CD4-positive, alpha-beta T cell (primary cell): ENCODE measurements around the gene DPM2. TPM values are rescaled to one million over a fixed set of nuclear protein-coding genes. Genes with fewer than 3 reads are reported as not detected.

ENCODE experiments used
- ATAC-seq: fragments of 200-7000 bp; cut with Tn5 transposase; one replicate; pipeline ENCODE4 v1.10.0; 2022; ENCODE audit warnings: mild to moderate bottlenecking; ENCODE audit not compliant: poor library complexity
- CTCF ChIA-PET: fragments of 350-600 bp; sonication (Branson Sonifier 250); formaldehyde crosslinking; loops from one replicate; lab custom pipeline; 2021; ENCODE audit warnings: antibody characterized with exemption, inconsistent platforms; lab: Charles Lee
- POLR2A ChIA-PET: fragments of 350-600 bp; sonication (Branson Sonifier 250); formaldehyde crosslinking; loops from one replicate; lab custom pipeline; 2021; ENCODE audit warnings: antibody characterized with exemption, inconsistent platforms; lab: Charles Lee
- DNase-seq, 14 experiments: peaks; one replicate each; pipeline ENCODE4 v3.0.0-alpha.2; 2013 to 2020; ENCODE audit warnings: mixed read lengths in 2 of 14
- H3K27ac ChIP-seq, 2 donors: one replicate each; pipeline versions ENCODE4 v1.5.1 to v1.7.0; 2013; ENCODE audit warnings: low read length in 2 of 2, low read depth in 1 of 2, mild to moderate bottlenecking in 1 of 2
- H3K27me3 ChIP-seq, 2 experiments: 1 replicate in 1 of 2; 2 replicates in 1 of 2; pipeline versions ENCODE4 v1.6.1 to v1.7.0; 2013; ENCODE audit warnings: low read length in 2 of 2, control low read depth in 1 of 2, mild to moderate bottlenecking in 1 of 2, moderate library complexity in 1 of 2; ENCODE audit not compliant: insufficient read depth in 2 of 2, control insufficient read depth in 1 of 2
- H3K36me3 ChIP-seq: one replicate; pipeline ENCODE4 v1.6.1; 2013; ENCODE audit warnings: low read length, control low read depth; ENCODE audit not compliant: insufficient read depth
- H3K4me1 ChIP-seq: one replicate; pipeline ENCODE4 v1.6.1; 2013; ENCODE audit warnings: low read length, control low read depth; ENCODE audit not compliant: insufficient read depth
- H3K4me3 ChIP-seq: one replicate; pipeline ENCODE4 v1.5.1; 2013; ENCODE audit warnings: mild to moderate bottlenecking, low read length, moderate library complexity
- H3K9me3 ChIP-seq, 2 experiments: 1 replicate in 1 of 2; 2 replicates in 1 of 2; pipeline versions ENCODE4 v1.6.1 to v1.7.0; 2013; ENCODE audit warnings: low read length in 2 of 2, mild to moderate bottlenecking in 2 of 2, control low read depth in 1 of 2, moderate library complexity in 1 of 2; ENCODE audit not compliant: control insufficient read depth in 1 of 2, insufficient read depth in 1 of 2
- H3K27ac Mint-ChIP-seq: one replicate; pipeline ENCODE4 v1.8.0; 2020; ENCODE audit warnings: mixed read lengths
- H3K27me3 Mint-ChIP-seq: one replicate; pipeline ENCODE4 v1.8.0; 2021; ENCODE audit warnings: mixed read lengths
- H3K36me3 Mint-ChIP-seq: one replicate; pipeline ENCODE4 v1.8.0; 2021; ENCODE audit warnings: low read depth, mixed read lengths
- H3K4me1 Mint-ChIP-seq: one replicate; pipeline ENCODE4 v1.8.0; 2021; ENCODE audit warnings: low read depth, mixed read lengths
- H3K4me3 Mint-ChIP-seq: one replicate; pipeline ENCODE4 v1.8.0; 2020; ENCODE audit warnings: mild to moderate bottlenecking, mixed read lengths
- H3K9me3 Mint-ChIP-seq: one replicate; pipeline ENCODE4 v1.8.0; 2020; ENCODE audit warnings: mixed read lengths
- intact Hi-C, 2 experiments: fragments of 100-400 bp; cut with DNase I in 1 of 2; cut with micrococcal nuclease in 1 of 2; formaldehyde crosslinking; loops; one replicate each; pipeline versions ENCODE4 v1.15.1 to v1.9.0; 2023 to 2025; cut with DNase I, micrococcal nuclease
- polyA plus RNA-seq, 2 donors: library from polyadenylated mRNA; unstranded; fragments of 120-200 nt; gene quantifications; one replicate each; pipeline ENCODE4 v1.2.1, GENCODE V29; 2013
- total RNA-seq, 174 experiments: library from RNA in 2 of 174; stranded (reverse) in 2 of 174; gene quantifications; one replicate each; pipeline ENCODE4 v1.2.3 and lab custom pipeline; 2021 to 2026
- TF ChIP-seq, protein P1 (sequence below): fragments of 200-600 bp; IDR thresholded peaks from one replicate; pipeline ENCODE4 v1.8.0; 2022; ENCODE audit warnings: antibody characterized with exemption, mild to moderate bottlenecking

Gene DPM2, protein sequence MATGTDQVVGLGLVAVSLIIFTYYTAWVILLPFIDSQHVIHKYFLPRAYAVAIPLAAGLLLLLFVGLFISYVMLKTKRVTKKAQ
- total RNA-seq (10 to 100 TPM; 41.7 to 47.6 TPM), total RNA-seq (lab: John Stamatoyannopoulos, UW) (11.5 to 63.0 (median 23.5) reads per million in 172 experiments)
- polyA plus RNA-seq (2013, experiment 1 of 2) = 21.2 TPM
- polyA plus RNA-seq (2013, experiment 2 of 2) = 26.0 TPM

DNA sequence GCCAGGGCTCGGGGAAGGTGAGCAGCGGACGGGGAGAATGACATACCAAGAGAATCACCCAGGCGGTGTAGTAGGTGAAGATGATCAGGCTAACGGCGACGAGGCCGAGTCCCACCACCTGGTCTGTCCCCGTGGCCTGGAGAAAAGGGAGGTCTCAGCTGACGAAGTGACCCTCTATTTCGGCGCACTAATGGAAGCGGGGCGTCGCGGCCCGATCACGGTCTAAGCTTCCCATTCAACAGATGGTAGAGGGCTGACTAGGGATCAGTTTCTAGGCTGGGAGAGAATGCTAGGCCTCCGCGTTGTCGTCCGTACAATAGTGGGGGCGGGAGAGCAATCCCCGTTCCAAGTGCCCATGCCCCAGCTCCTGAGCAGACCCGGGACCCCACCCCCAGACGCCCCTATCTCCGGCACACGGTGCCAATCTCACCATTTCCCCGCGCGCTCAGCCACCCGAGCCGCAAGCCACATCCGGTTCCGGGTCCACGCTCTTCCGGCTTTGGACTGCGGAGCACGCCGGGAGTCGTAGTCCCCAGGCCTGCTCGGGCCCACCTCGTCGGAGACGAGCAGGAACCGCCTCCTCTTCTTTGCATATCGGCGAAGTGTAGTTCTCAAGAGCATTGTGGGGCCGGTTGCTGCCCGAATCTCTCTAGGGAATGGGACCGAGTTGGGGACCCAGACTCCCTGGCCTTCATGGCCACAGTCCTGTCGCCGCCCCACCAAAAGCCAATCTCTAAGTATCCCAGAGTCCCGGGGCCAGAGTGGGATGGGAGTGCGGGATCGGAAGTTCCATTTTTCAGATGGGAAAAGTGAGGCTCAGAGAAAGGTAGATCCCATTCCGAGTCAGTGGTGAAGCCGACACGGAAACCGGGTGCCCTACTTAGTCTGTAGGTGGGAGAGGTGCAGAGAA lies at the start of gene DPM2:
Gene DPM2 (minus strand): TSS at position 467 of the 910 bp plus-strand sequence. CDS start 34 bp downstream, at position 433.
- ChIA-PET CTCF (no interaction called here), POLR2A (interaction anchor here (0.7 to 5.4 kb wide), 21 partner anchors 11 to 165 kb away, joined by 3 to 28 read pairs (median 4); partner anchors contain the start of genes CDK9, EEIG1, NAIF1 and SLC25A25)
- H3K4me1 ChIP-seq = peaks cover 47% of the 10 kb centered on the region
- ATAC-seq (peak; percentile 85), DNase-seq (peak; percentile 74 to 94 (median 84))
- Mint-ChIP-seq H3K4me3 (peak within 1 kb of the TSS; percentile 93), H3K9me3 (no peaks in the 10 kb centered on the region), H3K36me3 (peaks cover 64% of the 10 kb centered on the region), H3K27me3 (no peaks in the 10 kb centered on the region), H3K4me1 (peaks cover 63% of the 10 kb centered on the region), H3K27ac (peak within 1 kb of the TSS; percentile 88)
- no peaks in the 10 kb centered on the region for H3K27me3 ChIP-seq
- no peaks in the 10 kb centered on the region for H3K9me3 ChIP-seq
- TF ChIP-seq, protein P1, sequence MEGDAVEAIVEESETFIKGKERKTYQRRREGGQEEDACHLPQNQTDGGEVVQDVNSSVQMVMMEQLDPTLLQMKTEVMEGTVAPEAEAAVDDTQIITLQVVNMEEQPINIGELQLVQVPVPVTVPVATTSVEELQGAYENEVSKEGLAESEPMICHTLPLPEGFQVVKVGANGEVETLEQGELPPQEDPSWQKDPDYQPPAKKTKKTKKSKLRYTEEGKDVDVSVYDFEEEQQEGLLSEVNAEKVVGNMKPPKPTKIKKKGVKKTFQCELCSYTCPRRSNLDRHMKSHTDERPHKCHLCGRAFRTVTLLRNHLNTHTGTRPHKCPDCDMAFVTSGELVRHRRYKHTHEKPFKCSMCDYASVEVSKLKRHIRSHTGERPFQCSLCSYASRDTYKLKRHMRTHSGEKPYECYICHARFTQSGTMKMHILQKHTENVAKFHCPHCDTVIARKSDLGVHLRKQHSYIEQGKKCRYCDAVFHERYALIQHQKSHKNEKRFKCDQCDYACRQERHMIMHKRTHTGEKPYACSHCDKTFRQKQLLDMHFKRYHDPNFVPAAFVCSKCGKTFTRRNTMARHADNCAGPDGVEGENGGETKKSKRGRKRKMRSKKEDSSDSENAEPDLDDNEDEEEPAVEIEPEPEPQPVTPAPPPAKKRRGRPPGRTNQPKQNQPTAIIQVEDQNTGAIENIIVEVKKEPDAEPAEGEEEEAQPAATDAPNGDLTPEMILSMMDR = no peak
- H3K36me3 ChIP-seq = peaks cover 32% of the 10 kb centered on the region
- peak within 1 kb of the TSS; percentile 90 for H3K4me3 ChIP-seq
- intact Hi-C loops = loop anchor here (1.0 to 10.0 kb wide), 5 partner anchors 10 to 1707 kb away; partner anchors contain the start of gene ASB6 (in 1 of the 2)
- peak within 1 kb of the TSS; percentile 48 to 80 for H3K27ac ChIP-seq

DNA sequence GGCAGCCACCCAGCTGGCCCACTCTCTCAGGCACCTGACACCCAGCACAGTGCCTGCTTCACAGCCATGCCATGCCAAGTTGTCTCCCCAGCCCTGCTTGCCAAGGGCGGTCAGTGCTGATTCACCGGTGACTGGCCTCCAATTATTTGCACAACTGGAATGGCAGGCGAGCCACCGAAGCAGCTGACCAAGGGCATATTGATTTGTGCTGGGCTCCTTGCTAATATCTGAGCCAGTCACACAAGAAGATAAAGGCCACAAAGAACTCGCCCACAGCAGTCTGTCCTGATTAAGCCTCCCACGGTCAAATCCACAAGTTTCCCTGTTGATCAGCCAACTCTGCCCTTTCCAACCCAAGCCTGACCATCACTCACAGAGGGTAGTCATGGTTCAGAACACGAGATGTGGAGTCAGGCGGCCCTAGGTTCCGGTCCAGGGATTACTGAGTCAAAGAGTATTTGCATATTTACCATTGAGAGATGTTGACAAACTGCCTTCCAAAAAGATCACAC lies 49.5 kb upstream of the DPM2 start:
- Mint-ChIP-seq H3K27me3 (no peaks in the 10 kb centered on the region), H3K36me3 (no peaks in the 10 kb centered on the region), H3K9me3 (no peaks in the 10 kb centered on the region), H3K4me1 (peaks cover 62% of the 10 kb centered on the region), H3K27ac (peak overlapping the region; percentile 28), H3K4me3 (no peak overlapping the region)
- TF ChIP-seq, protein P1 = no peak
- H3K27ac ChIP-seq = no peak overlapping the region
- POLR2A ChIA-PET = no interaction called here
- peaks cover 46% of the 10 kb centered on the region for H3K4me1 ChIP-seq
- intact Hi-C loops = no loop called here
- CTCF ChIA-PET = no interaction called here
- DNase-seq (no peak), ATAC-seq (no peak)
- no peaks in the 10 kb centered on the region for H3K9me3 ChIP-seq
- H3K36me3 ChIP-seq = no peaks in the 10 kb centered on the region
- H3K27me3 ChIP-seq = no peaks in the 10 kb centered on the region
- H3K4me3 ChIP-seq = no peak overlapping the region

DNA sequence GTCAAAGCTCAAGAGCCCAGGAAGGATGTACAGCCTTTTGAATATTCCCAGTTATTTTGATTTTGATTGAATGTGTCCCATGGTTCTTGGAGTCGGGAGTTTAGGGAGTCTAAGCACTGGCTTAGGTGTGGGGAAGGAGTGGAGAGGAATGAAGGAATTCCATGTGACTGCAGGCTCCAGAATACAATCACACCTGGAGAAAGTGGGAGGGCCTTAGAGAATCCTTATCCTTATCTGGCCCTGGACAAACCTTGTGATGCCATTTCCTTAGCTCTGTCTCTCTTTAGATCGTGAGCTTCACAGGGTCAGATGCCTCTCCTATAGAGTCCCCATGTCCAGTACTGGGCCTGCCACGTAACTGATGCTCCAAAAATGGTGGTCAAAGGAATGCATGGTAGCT lies 47.4 kb upstream of the DPM2 start:
- Histone ChIP-seq H3K9me3 (no peaks in the 10 kb centered on the region), H3K27me3 (no peaks in the 10 kb centered on the region), H3K4me1 (peaks cover 41% of the 10 kb centered on the region), H3K4me3 (no peak overlapping the region), H3K27ac (no peak overlapping the region), H3K36me3 (no peaks in the 10 kb centered on the region)
- intact Hi-C loops = no loop called here
- H3K27ac Mint-ChIP-seq = peak overlapping the region; percentile 43
- H3K9me3 Mint-ChIP-seq = no peaks in the 10 kb centered on the region
- ATAC-seq = no peak
- CTCF ChIA-PET = interaction anchor here (1.1 to 2.9 kb wide), 2 partner anchors 30 to 37 kb away, joined by 3 to 7 read pairs; no protein-coding TSS in a partner anchor
- TF ChIP-seq, protein P1 = no peak
- DNase-seq = no peak
- POLR2A ChIA-PET = interaction anchor here (0.8 to 34.9 kb wide), 5 partner anchors 9 to 42 kb away, joined by 3 to 1020 read pairs (median 3); no protein-coding TSS in a partner anchor
- peaks cover 10% of the 10 kb centered on the region for H3K36me3 Mint-ChIP-seq
- no peak overlapping the region for H3K4me3 Mint-ChIP-seq
- no peaks in the 10 kb centered on the region for H3K27me3 Mint-ChIP-seq
- peaks cover 56% of the 10 kb centered on the region for H3K4me1 Mint-ChIP-seq
